ENCODE measurements around the gene PRPF38A. TPM values are rescaled to one million over a fixed set of nuclear protein-coding genes. Genes with fewer than 3 reads are reported as not detected.

Gene PRPF38A
- total and polyA plus RNA-seq, 11 donors, result 6.2 to 24.7 (median 16.5) TPM

GRCh38 chr1:52360595-52360968 lies 43.8 kb upstream of the PRPF38A start:
- intact Hi-C loops (cut with DNase I), result loop anchor here in 1 of 10 donors (10.0 kb wide), 1 partner anchor 216 kb away; the partner anchor contains the start of gene ZFYVE9
- DNase-seq, result no peak
- 78 to 93% (median 89%) methylated on average over 7 of the region's 7 CpGs for WGBS, 4 donors
- Histone ChIP-seq H3K36me3 (peaks cover under 1 to 84% (median 73%) of the 10 kb centered on the region in 9 donors), H3K27ac (no peak overlapping the region), H3K27me3 (no peaks in the 10 kb centered on the region), H3K9me3 (no peaks in the 10 kb centered on the region), H3K4me1 (peaks cover 0 to 16% (median 10%) of the 10 kb centered on the region in 12 donors), H3K4me3 (no peak overlapping the region)
- no peak for ATAC-seq
- TF ChIP-seq CTCF (IDR thresholded peaks at IDR 0.05) (no peak), POLR2A (IDR thresholded peaks at IDR 0.05) (no peak)

- no peak for DNase-seq
- intact Hi-C loops (cut with DNase I), result loop anchor here in 1 of 10 donors (10.0 kb wide), 1 partner anchor 220 kb away; the partner anchor contains the start of gene ZFYVE9
- Histone ChIP-seq H3K27me3 (no peaks in the 10 kb centered on the region), H3K4me3 (peak overlapping the region in 4 of 12 donors; percentile 90 to 97 (median 94)), H3K4me1 (peaks cover 0 to 29% (median 11%) of the 10 kb centered on the region in 12 donors), H3K27ac (peak overlapping the region in 4 of 12 donors; percentile 93 to 97 (median 94)), H3K36me3 (peaks cover 0 to 47% (median 35%) of the 10 kb centered on the region in 9 donors), H3K9me3 (no peaks in the 10 kb centered on the region)
- 82 to 89% (median 85%) methylated on average over 5 of the region's 5 CpGs for whole genome bisulfite sequencing, 4 donors
- no peak for ATAC-seq
- no peak for TF ChIP-seq CTCF (IDR thresholded peaks at IDR 0.05)
- TF ChIP-seq POLR2A (IDR thresholded peaks at IDR 0.05), result no peak
Observed at GRCh38 chr1:52364235-52364839, 40.1 kb upstream of the PRPF38A start.

GRCh38 chr1:52365071-52365745 lies 39.2 kb upstream of the PRPF38A start:
- TF ChIP-seq POLR2A (IDR thresholded peaks at IDR 0.05) (no peak), CTCF (IDR thresholded peaks at IDR 0.05) (no peak)
- Histone ChIP-seq H3K9me3 (no peaks in the 10 kb centered on the region), H3K27me3 (no peaks in the 10 kb centered on the region), H3K4me3 (peak overlapping the region; percentile 74 to 99 (median 94)), H3K27ac (peak overlapping the region; percentile 70 to 97 (median 93)), H3K36me3 (peaks cover 0 to 38% (median 27%) of the 10 kb centered on the region in 9 donors), H3K4me1 (peaks cover 0 to 29% (median 11%) of the 10 kb centered on the region in 12 donors)
- intact Hi-C loops (cut with DNase I), result loop anchor here in 4 of 10 donors (5.0 to 10.0 kb wide), 4 partner anchors 37 to 332 kb away; partner anchors contain the start of genes ORC1 (in 3 of the 4), PRPF38A (in 3 of the 4), COA7 (in 1 of the 4) and ZFYVE9 (in 1 of the 4)
- ATAC-seq (peak in 3 of 4 donors; percentile 1 to 17 (median 1)), DNase-seq (peak; percentile 34 to 61 (median 50))
- WGBS, 4 donors, result 7 to 10% (median 9%) methylated on average over 22 of the region's 22 CpGs

Data from heart left ventricle (tissue), 16 donors.